Stimulated activated effector memory CD8-positive, alpha-beta T cell treated with anti-CD3 and anti-CD28 coated beads, Interleukin-12 subunit alpha, Interleukin-12 subunit beta, amount 100 ng/mL, for 72 hours (primary cell): ENCODE measurements around the gene ADAM8.

Source experiments
- ATAC-seq: fragments of 150-1000 bp; cut with Tn5 transposase; 2 replicates; pipeline ENCODE4 v1.10.0; 2021
- DNase-seq, 2 donors: peaks; one replicate each; pipeline ENCODE4 v3.0.0; 2021 to 2022; ENCODE audit warnings: low spot score in 2 of 2
- H3K27ac Mint-ChIP-seq: one replicate; pipeline ENCODE4 v1.8.0; 2022; ENCODE audit warnings: mild to moderate bottlenecking, mixed read lengths
- H3K36me3 Mint-ChIP-seq: one replicate; pipeline ENCODE4 v1.8.0; 2022; ENCODE audit warnings: mild to moderate bottlenecking, mixed read lengths
- H3K4me1 Mint-ChIP-seq: one replicate; pipeline ENCODE4 v1.8.0; 2022; ENCODE audit warnings: mixed read lengths
- H3K4me3 Mint-ChIP-seq: one replicate; pipeline ENCODE4 v1.8.0; 2022; ENCODE audit warnings: mild to moderate bottlenecking, mixed read lengths
- H3K9me3 Mint-ChIP-seq: one replicate; pipeline ENCODE4 v1.8.0; 2022; ENCODE audit warnings: mixed read lengths

ADAM8 gene

GRCh38 chr10:133257489-133258065 is 19.1 kb downstream of the ADAM8 start:
- Mint-ChIP-seq H3K36me3 (peaks cover 35% of the 10 kb centered on the region), H3K27ac (peak overlapping the region; percentile 88), H3K9me3 (no peaks in the 10 kb centered on the region), H3K4me1 (peaks cover 45% of the 10 kb centered on the region), H3K4me3 (peak overlapping the region; percentile 76)
- peak in 1 of 2 donors; percentile 64 for DNase-seq
- ATAC-seq = no peak

GRCh38 chr10:133255323-133255722 is 21.3 kb downstream of the ADAM8 start:
- Mint-ChIP-seq H3K27ac (no peak overlapping the region), H3K9me3 (no peaks in the 10 kb centered on the region)

GRCh38 chr10:133254421-133255120 is 22.1 kb downstream of the ADAM8 start:
- no peak overlapping the region for H3K4me3 Mint-ChIP-seq
- H3K9me3 Mint-ChIP-seq = no peaks in the 10 kb centered on the region
- H3K27ac Mint-ChIP-seq = no peak overlapping the region
- H3K36me3 Mint-ChIP-seq = peaks cover 7% of the 10 kb centered on the region
- DNase-seq (no peak), ATAC-seq (no peak)
- peaks cover 29% of the 10 kb centered on the region for H3K4me1 Mint-ChIP-seq

More at GRCh38 chr10:133255323-133255722, 21.3 kb downstream of the ADAM8 start:
- DNase-seq = no peak
- H3K4me1 Mint-ChIP-seq = peaks cover 32% of the 10 kb centered on the region
- no peak for ATAC-seq
- peaks cover 15% of the 10 kb centered on the region for H3K36me3 Mint-ChIP-seq
- H3K4me3 Mint-ChIP-seq = no peak overlapping the region

- peaks cover 20% of the 10 kb centered on the region for H3K4me1 Mint-ChIP-seq
- H3K27ac Mint-ChIP-seq = no peak overlapping the region
- H3K4me3 Mint-ChIP-seq = no peak overlapping the region
- H3K9me3 Mint-ChIP-seq = no peaks in the 10 kb centered on the region
- DNase-seq (no peak), ATAC-seq (no peak)
- H3K36me3 Mint-ChIP-seq = no peaks in the 10 kb centered on the region
Observed at GRCh38 chr10:133253361-133253955, 23.2 kb downstream of the ADAM8 start.

- no peak for DNase-seq
- no peak overlapping the region for H3K27ac Mint-ChIP-seq
- no peak for ATAC-seq
- peaks cover 9% of the 10 kb centered on the region for H3K4me1 Mint-ChIP-seq
- H3K9me3 Mint-ChIP-seq = no peaks in the 10 kb centered on the region
- no peak overlapping the region for H3K4me3 Mint-ChIP-seq
- no peaks in the 10 kb centered on the region for H3K36me3 Mint-ChIP-seq
Observed at GRCh38 chr10:133252223-133252552, 24.5 kb downstream of the ADAM8 start.

GRCh38 chr10:133251388-133252222 is 25.1 kb downstream of the ADAM8 start:
- H3K27ac Mint-ChIP-seq = no peak overlapping the region
- ATAC-seq (no peak), DNase-seq (no peak)
- no peaks in the 10 kb centered on the region for H3K36me3 Mint-ChIP-seq
- peaks cover 13% of the 10 kb centered on the region for H3K4me1 Mint-ChIP-seq
- H3K9me3 Mint-ChIP-seq = no peaks in the 10 kb centered on the region
- no peak overlapping the region for H3K4me3 Mint-ChIP-seq

GRCh38 chr10:133249975-133250754 is 26.5 kb downstream of the ADAM8 start:
- ATAC-seq (no peak), DNase-seq (no peak)
- Mint-ChIP-seq H3K36me3 (no peaks in the 10 kb centered on the region), H3K9me3 (no peaks in the 10 kb centered on the region), H3K27ac (peak overlapping the region; percentile 4), H3K4me3 (no peak overlapping the region), H3K4me1 (peaks cover 13% of the 10 kb centered on the region)

- no peak for DNase-seq
- Mint-ChIP-seq H3K36me3 (no peaks in the 10 kb centered on the region), H3K4me1 (peaks cover 13% of the 10 kb centered on the region), H3K27ac (no peak overlapping the region), H3K9me3 (no peaks in the 10 kb centered on the region), H3K4me3 (no peak overlapping the region)
- no peak for ATAC-seq
Observed at GRCh38 chr10:133249094-133249780, 27.4 kb downstream of the ADAM8 start.

- no peak for ATAC-seq
- H3K9me3 Mint-ChIP-seq = no peaks in the 10 kb centered on the region
- no peak for DNase-seq
- no peak overlapping the region for H3K27ac Mint-ChIP-seq
- no peaks in the 10 kb centered on the region for H3K36me3 Mint-ChIP-seq
- peaks cover 15% of the 10 kb centered on the region for H3K4me1 Mint-ChIP-seq
- H3K4me3 Mint-ChIP-seq = no peak overlapping the region
Observed at GRCh38 chr10:133248334-133248715, 28.3 kb downstream of the ADAM8 start.

- no peak overlapping the region for H3K4me3 Mint-ChIP-seq
- no peak overlapping the region for H3K27ac Mint-ChIP-seq
- no peak for ATAC-seq
- no peaks in the 10 kb centered on the region for H3K9me3 Mint-ChIP-seq
- H3K4me1 Mint-ChIP-seq = peaks cover 20% of the 10 kb centered on the region
- no peaks in the 10 kb centered on the region for H3K36me3 Mint-ChIP-seq
- no peak for DNase-seq
Observed at GRCh38 chr10:133247681-133248333, 28.9 kb downstream of the ADAM8 start.

GRCh38 chr10:133246236-133246626 is 30.4 kb downstream of the ADAM8 start:
- Mint-ChIP-seq H3K4me1 (peaks cover 35% of the 10 kb centered on the region), H3K27ac (no peak overlapping the region), H3K36me3 (no peaks in the 10 kb centered on the region), H3K4me3 (no peak overlapping the region), H3K9me3 (no peaks in the 10 kb centered on the region)
- no peak for DNase-seq
- no peak for ATAC-seq

- Mint-ChIP-seq H3K9me3 (no peaks in the 10 kb centered on the region), H3K36me3 (no peaks in the 10 kb centered on the region), H3K27ac (no peak overlapping the region), H3K4me3 (no peak overlapping the region), H3K4me1 (peaks cover 41% of the 10 kb centered on the region)
- DNase-seq (no peak), ATAC-seq (no peak)
Observed at GRCh38 chr10:133245439-133246235, 31.0 kb downstream of the ADAM8 start.

- no peak for ATAC-seq
- no peaks in the 10 kb centered on the region for H3K36me3 Mint-ChIP-seq
- DNase-seq = no peak
- peaks cover 36% of the 10 kb centered on the region for H3K4me1 Mint-ChIP-seq
- H3K4me3 Mint-ChIP-seq = no peak overlapping the region
- H3K9me3 Mint-ChIP-seq = no peaks in the 10 kb centered on the region
- H3K27ac Mint-ChIP-seq = no peak overlapping the region
Observed at GRCh38 chr10:133243593-133243992, 33.1 kb downstream of the ADAM8 start.
